BLaER1 (cell line): Measurements from ENCODE around the gene AGPAT2.

Source experiments
- H3K27ac ChIP-seq: shearing (Covaris generic); formaldehyde crosslinking; 2 replicates; pipeline ENCODE4 v1.8.1; 2022
- H3K27me3 ChIP-seq: shearing (Covaris generic); formaldehyde crosslinking; 2 replicates; pipeline ENCODE4 v1.8.1; 2022
- H3K36me3 ChIP-seq: shearing (Covaris generic); formaldehyde crosslinking; 2 replicates; pipeline ENCODE4 v1.8.1; 2022
- H3K4me1 ChIP-seq: shearing (Covaris generic); formaldehyde crosslinking; 2 replicates; pipeline ENCODE4 v1.8.1; 2022
- H3K4me2 ChIP-seq: shearing (Covaris generic); formaldehyde crosslinking; 2 replicates; pipeline ENCODE4 v1.8.1; 2022
- H3K4me3 ChIP-seq: shearing (Covaris generic); formaldehyde crosslinking; 2 replicates; pipeline ENCODE4 v1.8.1; 2022
- H3K9ac ChIP-seq: shearing (Covaris generic); formaldehyde crosslinking; 2 replicates; pipeline ENCODE4 v1.8.1; 2022
- H3K9me3 ChIP-seq: shearing (Covaris generic); formaldehyde crosslinking; 2 replicates; pipeline ENCODE4 v1.8.1; 2022
- H4K20me1 ChIP-seq: shearing (Covaris generic); formaldehyde crosslinking; 2 replicates; pipeline ENCODE4 v1.8.1; 2022
- Cebpa-rat ChIP-seq: shearing (Covaris generic); IDR thresholded peaks from 2 replicates; pipeline ENCODE4 v1.8.1; 2022

AGPAT2 gene

DNA sequence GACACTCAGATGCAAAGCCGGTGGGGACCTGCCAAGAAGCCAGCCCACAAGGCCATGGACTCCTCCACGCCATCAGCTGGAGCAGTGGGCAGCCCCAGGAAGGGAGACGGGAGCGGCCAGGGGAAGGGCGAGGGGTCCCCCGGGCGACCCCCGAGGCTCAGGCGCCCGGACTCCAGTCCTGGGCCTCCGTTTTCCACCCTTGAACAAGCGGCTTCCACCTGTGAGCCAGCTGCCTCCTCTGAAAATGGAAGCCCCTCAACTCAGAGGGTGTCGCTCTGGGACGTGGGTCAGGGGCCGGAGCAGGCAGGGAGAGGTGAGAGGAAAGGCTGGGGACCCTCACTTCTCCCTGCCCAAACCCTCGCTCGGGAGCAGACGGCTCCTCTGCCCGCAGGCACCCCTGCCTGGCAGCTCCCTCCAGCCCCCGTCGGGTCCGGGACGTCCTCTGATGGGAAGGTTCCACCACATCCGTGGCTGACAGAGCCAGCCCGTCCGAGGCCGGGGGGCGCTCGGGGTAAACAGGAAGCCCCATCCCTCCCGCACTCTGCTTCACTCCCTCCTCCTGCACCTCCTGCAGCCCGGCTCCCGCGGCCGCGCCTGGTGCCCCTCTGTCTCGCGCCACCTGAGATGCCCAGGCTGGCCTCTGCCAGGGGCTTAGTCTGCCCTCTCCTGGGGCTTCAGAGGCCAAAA is 28.3 kb downstream of the AGPAT2 start:
- H3K4me1 ChIP-seq: peaks cover 99% of the 10 kb centered on the region
- H3K9me3 ChIP-seq: no peaks in the 10 kb centered on the region
- no peak for TF ChIP-seq Cebpa-rat
- 0 out of 2 replicates have a peak, but pooled peaks cover 3% of the 10 kb centered on the region for H3K36me3 ChIP-seq
- peak overlapping the region; percentile 87 for H3K9ac ChIP-seq
- peak overlapping the region; percentile 69 for H3K4me3 ChIP-seq
- H4K20me1 ChIP-seq: peaks cover 4% of the 10 kb centered on the region
- H3K27me3 ChIP-seq: peaks cover 23% of the 10 kb centered on the region; the same call in 1 of the 2 replicates
- peak overlapping the region; percentile 99 for H3K4me2 ChIP-seq
- H3K27ac ChIP-seq: peak overlapping the region; percentile 93

GRCh38 chr9:136657974-136658848 is 29.0 kb downstream of the AGPAT2 start:
- peak overlapping the region; percentile 93 for H3K27ac ChIP-seq
- H3K9ac ChIP-seq: peak overlapping the region; percentile 87

DNA sequence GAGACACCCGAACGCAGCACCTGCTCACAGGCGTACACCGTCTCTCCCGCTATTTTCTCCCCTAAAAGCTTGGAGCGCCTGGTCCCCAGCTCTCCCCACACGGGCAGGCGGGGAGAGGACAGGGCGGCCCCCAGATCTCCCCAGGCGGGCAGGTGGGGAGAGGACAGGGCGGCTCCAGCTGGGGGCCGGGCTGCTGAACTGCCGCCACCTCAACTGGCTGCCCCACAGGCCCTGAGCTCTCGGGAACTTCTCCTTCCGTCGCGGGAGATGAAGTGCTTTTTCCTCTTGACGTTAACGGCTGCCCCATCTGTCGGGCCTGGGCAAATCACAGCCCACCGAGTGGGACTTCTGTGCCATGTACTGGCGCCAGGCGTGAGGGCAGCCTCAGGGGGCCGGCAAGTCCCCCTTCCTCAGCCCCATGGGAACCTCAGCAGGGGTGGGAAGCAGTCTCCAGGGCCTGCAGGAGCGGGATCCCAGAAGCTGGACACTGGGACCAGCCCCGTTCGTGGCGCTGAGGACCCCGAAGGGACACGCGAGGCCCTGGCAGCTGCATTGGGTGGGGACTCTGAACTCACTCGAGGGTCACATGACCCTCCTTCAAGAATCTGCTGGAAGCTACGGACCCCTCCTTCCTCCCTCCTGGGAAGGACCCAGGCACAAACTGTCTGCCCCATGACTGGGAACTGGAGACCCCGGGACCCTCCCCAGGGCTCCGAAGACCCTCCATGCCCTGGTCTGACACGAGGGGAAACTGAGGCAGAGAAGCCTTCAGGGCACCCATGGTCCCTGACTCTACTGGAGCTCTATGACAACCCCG is 30.3 kb downstream of the AGPAT2 start:
- Histone ChIP-seq H3K27ac (peak overlapping the region; percentile 93), H3K9ac (peak overlapping the region; percentile 87), H3K27me3 (peaks cover 18% of the 10 kb centered on the region; the same call in 1 of the 2 replicates), H4K20me1 (no peaks in the 10 kb centered on the region), H3K4me3 (peak overlapping the region; percentile 69), H3K4me1 (peaks cover 99% of the 10 kb centered on the region), H3K36me3 (no peaks in the 10 kb centered on the region), H3K9me3 (no peaks in the 10 kb centered on the region), H3K4me2 (peak overlapping the region; percentile 99)
- TF ChIP-seq Cebpa-rat: no peak

More at GRCh38 chr9:136657974-136658848, 29.0 kb downstream of the AGPAT2 start:
- H3K36me3 ChIP-seq: 0 out of 2 replicates have a peak, but pooled peaks cover 3% of the 10 kb centered on the region
- H3K27me3 ChIP-seq: peaks cover 18% of the 10 kb centered on the region; the same call in 1 of the 2 replicates
- no peaks in the 10 kb centered on the region for H4K20me1 ChIP-seq
- no peak for TF ChIP-seq Cebpa-rat
- peak overlapping the region; percentile 99 for H3K4me2 ChIP-seq
- H3K4me3 ChIP-seq: peak overlapping the region; percentile 69
- no peaks in the 10 kb centered on the region for H3K9me3 ChIP-seq
- H3K4me1 ChIP-seq: peaks cover 99% of the 10 kb centered on the region

GRCh38 chr9:136656183-136656738 is 31.0 kb downstream of the AGPAT2 start:
- no peak for TF ChIP-seq Cebpa-rat
- H3K27ac ChIP-seq: peak overlapping the region; percentile 93

GRCh38 chr9:136655536-136656182 is 31.6 kb downstream of the AGPAT2 start:
- peak overlapping the region; percentile 87 for H3K9ac ChIP-seq
- peak overlapping the region; percentile 99 for H3K4me2 ChIP-seq
- peaks cover 16% of the 10 kb centered on the region; the same call in 1 of the 2 replicates for H3K27me3 ChIP-seq
- no peak for TF ChIP-seq Cebpa-rat
- no peaks in the 10 kb centered on the region for H3K36me3 ChIP-seq
- H3K4me3 ChIP-seq: peak overlapping the region; percentile 69
- H4K20me1 ChIP-seq: no peaks in the 10 kb centered on the region
- H3K9me3 ChIP-seq: no peaks in the 10 kb centered on the region
- H3K4me1 ChIP-seq: peaks cover 100% of the 10 kb centered on the region
- peak overlapping the region; percentile 93 for H3K27ac ChIP-seq

More at GRCh38 chr9:136656183-136656738, 31.0 kb downstream of the AGPAT2 start:
- Histone ChIP-seq H3K4me2 (peak overlapping the region; percentile 99), H3K9ac (peak overlapping the region; percentile 87), H3K9me3 (no peaks in the 10 kb centered on the region), H3K4me1 (peaks cover 100% of the 10 kb centered on the region), H4K20me1 (no peaks in the 10 kb centered on the region), H3K36me3 (no peaks in the 10 kb centered on the region), H3K27me3 (peaks cover 18% of the 10 kb centered on the region; the same call in 1 of the 2 replicates), H3K4me3 (peak overlapping the region; percentile 69)

- Histone ChIP-seq H3K4me1 (peaks cover 100% of the 10 kb centered on the region), H3K4me3 (peak overlapping the region; percentile 69), H3K36me3 (no peaks in the 10 kb centered on the region), H3K9me3 (no peaks in the 10 kb centered on the region), H3K9ac (peak overlapping the region; percentile 87), H4K20me1 (no peaks in the 10 kb centered on the region), H3K27me3 (peaks cover 14% of the 10 kb centered on the region; the same call in 1 of the 2 replicates), H3K27ac (peak overlapping the region; percentile 93), H3K4me2 (peak overlapping the region; percentile 99)
- no peak for TF ChIP-seq Cebpa-rat
These were observed 32.3 kb downstream of the AGPAT2 start for GRCh38 chr9:136654820-136655535.

DNA sequence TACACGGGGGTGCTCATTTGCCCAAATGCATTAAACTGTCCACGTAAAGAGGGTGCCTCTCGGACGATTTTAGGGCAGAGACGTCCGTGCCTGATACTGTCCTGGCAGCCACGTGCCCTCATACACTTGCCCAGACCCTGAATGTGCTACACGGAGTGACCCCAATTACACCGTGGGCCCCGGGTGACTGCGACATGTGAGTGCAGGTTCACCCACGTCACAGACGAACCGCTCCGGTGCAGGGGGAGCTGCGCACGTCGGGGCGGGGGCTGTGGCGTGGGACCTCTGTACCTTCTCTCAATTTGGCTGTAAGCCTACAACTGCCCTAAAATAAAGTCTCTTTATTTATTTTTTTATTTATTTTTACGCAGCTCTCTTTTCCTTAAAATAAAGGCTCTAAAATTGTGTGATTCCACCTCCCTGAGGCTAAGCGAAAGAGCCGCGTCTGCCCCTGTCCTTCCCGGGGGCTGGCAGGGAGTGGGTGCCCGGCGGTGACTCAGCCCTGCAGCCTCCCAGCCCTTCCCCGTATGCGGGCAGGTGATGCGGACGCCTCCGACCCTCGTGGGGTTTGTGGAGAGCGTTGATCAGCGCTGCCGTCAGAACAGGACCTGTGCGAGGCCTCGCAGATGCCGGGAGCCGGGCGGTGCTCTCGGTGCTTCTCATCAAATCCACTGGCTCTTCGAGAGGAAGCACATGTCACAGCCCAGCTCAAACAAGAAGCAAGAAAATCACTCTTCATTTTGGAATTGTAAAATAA is 33.8 kb downstream of the AGPAT2 start:
- H3K27ac ChIP-seq: peak overlapping the region; percentile 93
- H3K9me3 ChIP-seq: no peaks in the 10 kb centered on the region
- no peak for TF ChIP-seq Cebpa-rat
- H3K4me1 ChIP-seq: peaks cover 100% of the 10 kb centered on the region
- H4K20me1 ChIP-seq: no peaks in the 10 kb centered on the region
- no peak overlapping the region for H3K4me3 ChIP-seq
- peak overlapping the region; percentile 99 for H3K4me2 ChIP-seq
- peak overlapping the region; percentile 67 for H3K9ac ChIP-seq
- no peaks in the 10 kb centered on the region for H3K36me3 ChIP-seq
- peaks cover 1% of the 10 kb centered on the region; the same call in 1 of the 2 replicates for H3K27me3 ChIP-seq
